Measurements from ENCODE around the gene OAT.
"Not testable (repeated sequence)": the region's sequence is repeated elsewhere in the genome, so short reads cannot be mapped to it uniquely, and the experiment has no call there.

Gene OAT

DNA sequence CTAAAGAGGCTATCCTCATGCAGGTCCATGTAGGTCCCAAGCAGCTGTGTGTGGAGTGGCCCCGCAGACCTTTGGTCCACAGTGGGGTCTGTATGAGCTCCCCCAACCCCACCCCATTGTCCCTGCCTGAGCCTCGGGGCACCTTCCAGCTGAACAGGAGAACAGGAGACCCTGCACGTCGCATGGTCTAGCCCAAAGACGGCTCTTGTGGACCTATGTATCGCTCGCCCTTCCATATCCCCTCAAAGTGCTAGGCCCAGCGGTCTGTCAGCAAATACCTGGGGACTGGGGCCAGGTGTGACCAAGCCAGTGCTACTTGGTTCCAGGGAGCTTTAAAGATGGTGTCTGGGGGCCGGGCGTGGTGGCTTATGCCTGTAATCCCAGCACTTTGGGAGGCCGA is 43.0 kb downstream of the OAT start:
- Mint-ChIP-seq H3K36me3 (ENCODE audit: insufficient read depth) (peaks cover 2% of the 10 kb centered on the region), H3K9me3 (no peaks in the 10 kb centered on the region)
- ATAC-seq (replicated peaks): no peak

DNA sequence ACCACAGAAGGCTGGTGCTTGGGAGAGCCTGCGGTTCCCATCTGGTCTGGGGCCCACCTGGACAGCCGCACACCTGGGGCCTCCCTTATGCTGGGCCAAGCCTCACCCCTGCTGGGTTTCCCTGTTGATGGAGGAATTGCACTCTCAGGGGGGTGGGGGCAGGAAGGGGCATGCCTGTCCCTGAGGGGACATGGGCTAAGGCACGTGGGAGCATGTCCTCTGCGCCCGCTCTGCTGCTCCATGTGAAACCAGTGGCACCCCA is 43.4 kb downstream of the OAT start:
- H3K4me1 Mint-ChIP-seq (ENCODE audit: low read depth in 2 of 2): no peaks in the 10 kb centered on the region
- no peak overlapping the region for H3K27ac Mint-ChIP-seq
- peaks cover 2% of the 10 kb centered on the region for H3K36me3 Mint-ChIP-seq (ENCODE audit: insufficient read depth)
- peaks cover 53 to 84% of the 10 kb centered on the region in 2 donors for H3K27me3 Mint-ChIP-seq
- DNase-seq (no peak), ATAC-seq (replicated peaks) (no peak)
- no peaks in the 10 kb centered on the region for H3K9me3 Mint-ChIP-seq
- no peak overlapping the region for H3K4me3 Mint-ChIP-seq

More for the DNA sequence above, 43.0 kb downstream of the OAT start:
- no peak overlapping the region for H3K27ac Mint-ChIP-seq
- peaks cover 54 to 84% of the 10 kb centered on the region in 2 donors for H3K27me3 Mint-ChIP-seq
- no peaks in the 10 kb centered on the region for H3K4me1 Mint-ChIP-seq (ENCODE audit: low read depth in 2 of 2)
- no peak for DNase-seq
- no peak overlapping the region for H3K4me3 Mint-ChIP-seq

DNA sequence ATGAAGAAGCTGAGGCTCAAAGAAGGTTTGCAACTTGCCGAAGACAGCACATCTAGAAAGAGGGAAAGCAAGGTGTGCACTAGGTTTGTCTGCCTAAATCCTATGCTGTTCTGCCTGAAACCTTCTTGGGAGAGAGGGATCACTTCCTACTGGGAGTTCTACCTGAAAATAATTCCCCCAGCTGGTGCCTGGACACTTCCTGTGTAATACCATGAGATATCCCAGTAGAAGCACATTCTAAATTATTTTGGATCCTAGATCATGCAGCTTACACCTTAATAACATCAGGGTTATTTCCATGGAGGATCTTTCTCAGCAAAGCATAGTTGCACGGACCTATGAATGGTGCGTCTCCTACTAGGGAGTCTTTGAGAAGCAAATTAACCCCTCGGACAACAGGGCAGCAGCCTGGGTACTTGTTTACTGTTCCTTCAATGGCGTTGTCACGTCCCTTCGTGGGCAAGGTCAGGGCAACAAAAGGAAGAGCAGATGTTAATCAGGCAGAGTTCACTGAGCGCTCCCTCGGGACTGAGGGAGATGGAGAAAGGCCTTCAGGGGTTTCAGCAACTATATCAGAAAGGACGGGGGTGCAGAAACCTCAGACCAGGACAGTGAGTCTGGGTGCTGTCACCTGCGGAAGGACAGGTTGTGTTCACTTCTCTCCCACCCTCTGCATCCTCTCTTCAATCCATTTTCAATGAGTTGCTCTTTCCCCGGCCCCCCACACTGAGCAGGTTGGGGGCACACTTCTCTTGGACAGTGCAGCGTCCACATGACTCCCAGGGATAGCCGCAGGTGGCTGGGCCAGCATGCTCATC is 44.0 kb downstream of the OAT start:
- Mint-ChIP-seq H3K36me3 (ENCODE audit: insufficient read depth) (peaks cover 2% of the 10 kb centered on the region), H3K4me1 (ENCODE audit: low read depth in 2 of 2) (no peaks in the 10 kb centered on the region), H3K9me3 (no peaks in the 10 kb centered on the region), H3K4me3 (no peak overlapping the region), H3K27me3 (peaks cover 53 to 84% of the 10 kb centered on the region in 2 donors), H3K27ac (no peak overlapping the region)
- DNase-seq (no peak), ATAC-seq (replicated peaks) (no peak)

DNA sequence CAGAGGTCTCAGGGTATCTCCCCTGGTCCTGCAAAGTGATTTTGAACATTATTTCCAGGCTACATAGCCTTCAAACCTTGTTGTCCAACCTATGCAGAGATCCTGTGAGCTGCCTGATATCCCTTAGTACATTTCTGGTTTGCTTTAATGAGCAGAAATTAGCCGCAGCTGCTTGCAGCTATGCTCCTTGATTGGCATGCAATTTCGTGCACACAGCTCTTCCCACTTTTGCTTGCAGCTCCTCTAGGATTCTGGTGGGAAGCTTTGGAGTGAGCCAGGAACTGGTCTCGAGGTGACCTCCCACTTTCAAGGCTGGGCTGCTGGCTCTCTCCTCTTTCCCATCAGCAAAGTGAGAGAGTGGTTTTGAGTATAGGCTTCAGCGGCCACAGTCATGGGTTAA is 45.8 kb downstream of the OAT start:
- no peak for ATAC-seq (replicated peaks)
- no peaks in the 10 kb centered on the region for H3K9me3 Mint-ChIP-seq
- peaks cover 40 to 81% of the 10 kb centered on the region in 2 donors for H3K27me3 Mint-ChIP-seq
- H3K27ac Mint-ChIP-seq: no peak overlapping the region
- no peaks in the 10 kb centered on the region for H3K36me3 Mint-ChIP-seq (ENCODE audit: insufficient read depth)
- no peak overlapping the region for H3K4me3 Mint-ChIP-seq
- DNase-seq: no peak
- H3K4me1 Mint-ChIP-seq (ENCODE audit: low read depth in 2 of 2): no peaks in the 10 kb centered on the region

DNA sequence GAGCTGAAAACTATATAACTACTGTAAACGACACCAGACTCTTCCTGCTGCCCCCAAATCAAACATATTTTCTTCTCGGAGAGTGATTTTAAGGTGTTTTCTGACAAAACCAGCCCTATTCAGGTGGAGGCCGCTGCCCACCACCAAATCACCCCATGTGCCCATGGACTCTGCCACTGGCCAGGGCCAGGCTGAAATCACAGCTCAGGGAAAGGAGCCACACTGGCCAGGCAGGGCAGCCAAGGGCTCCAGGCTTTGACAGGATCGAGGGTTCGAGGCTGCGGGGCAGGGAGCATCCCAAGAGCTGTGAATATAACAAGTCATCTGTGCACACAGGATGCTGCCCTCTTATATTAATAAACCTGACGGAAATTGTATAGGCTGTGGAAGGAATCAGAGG is 48.3 kb downstream of the OAT start:
- no peaks in the 10 kb centered on the region for H3K36me3 Mint-ChIP-seq (ENCODE audit: insufficient read depth)
- ATAC-seq (replicated peaks) (no peak), DNase-seq (no peak)
- no peak overlapping the region for H3K27ac Mint-ChIP-seq
- no peak overlapping the region for H3K4me3 Mint-ChIP-seq
- H3K9me3 Mint-ChIP-seq: no peaks in the 10 kb centered on the region
- H3K27me3 Mint-ChIP-seq: peaks cover 40 to 88% of the 10 kb centered on the region in 2 donors
- no peaks in the 10 kb centered on the region for H3K4me1 Mint-ChIP-seq (ENCODE audit: low read depth in 2 of 2)

DNA sequence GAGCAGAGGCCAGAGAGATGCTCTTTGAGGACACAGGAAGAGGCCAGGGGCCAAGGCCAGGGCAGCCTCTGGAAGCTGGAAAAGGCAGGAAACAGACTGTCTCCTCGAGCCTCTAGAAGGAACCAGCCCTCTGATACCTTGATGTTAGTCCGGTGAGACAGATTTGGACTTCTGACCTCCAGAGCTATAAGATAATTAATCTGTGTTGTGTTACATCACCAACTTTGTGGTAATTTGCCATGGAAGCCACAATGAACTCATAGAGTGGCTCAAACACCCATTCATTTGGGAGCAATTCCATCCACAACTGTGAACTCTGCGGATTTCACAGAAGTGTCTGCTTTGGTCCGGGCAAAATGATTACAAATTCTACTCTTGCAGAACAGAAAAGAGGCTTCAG is 48.7 kb downstream of the OAT start:
- no peaks in the 10 kb centered on the region for H3K36me3 Mint-ChIP-seq (ENCODE audit: insufficient read depth)
- no peaks in the 10 kb centered on the region for H3K4me1 Mint-ChIP-seq (ENCODE audit: low read depth in 2 of 2)
- DNase-seq: no peak
- H3K4me3 Mint-ChIP-seq: no peak overlapping the region
- no peaks in the 10 kb centered on the region for H3K9me3 Mint-ChIP-seq
- ATAC-seq (replicated peaks): no peak
- peaks cover 40 to 88% of the 10 kb centered on the region in 2 donors for H3K27me3 Mint-ChIP-seq
- no peak overlapping the region for H3K27ac Mint-ChIP-seq

DNA sequence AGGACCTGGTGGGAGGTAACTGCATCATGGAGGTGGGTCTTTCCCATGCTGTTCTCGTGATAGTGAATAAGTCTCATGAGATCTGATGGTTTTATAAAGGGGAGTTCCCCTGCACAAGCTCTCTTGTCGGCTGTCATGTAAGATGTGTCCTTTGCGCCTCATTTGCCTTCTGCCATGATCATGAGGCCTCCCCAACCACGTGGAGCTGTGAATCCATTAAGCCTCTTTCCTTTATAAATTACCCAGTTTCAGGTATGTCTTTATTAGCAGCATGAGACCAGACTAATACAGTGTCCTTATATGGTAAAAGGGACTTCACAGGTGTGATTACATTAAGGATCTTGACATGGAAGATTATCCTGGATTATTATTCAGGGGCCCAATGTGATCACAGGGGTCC is 49.2 kb downstream of the OAT start:
- not testable (repeated sequence) for ATAC-seq (replicated peaks); H3K9me3 Mint-ChIP-seq; H3K36me3 Mint-ChIP-seq (ENCODE audit: insufficient read depth); DNase-seq; H3K27ac Mint-ChIP-seq; H3K4me3 Mint-ChIP-seq; H3K4me1 Mint-ChIP-seq (ENCODE audit: low read depth in 2 of 2)
- H3K27me3 Mint-ChIP-seq: peaks cover 40 to 88% of the 10 kb centered on the region in 2 donors

DNA sequence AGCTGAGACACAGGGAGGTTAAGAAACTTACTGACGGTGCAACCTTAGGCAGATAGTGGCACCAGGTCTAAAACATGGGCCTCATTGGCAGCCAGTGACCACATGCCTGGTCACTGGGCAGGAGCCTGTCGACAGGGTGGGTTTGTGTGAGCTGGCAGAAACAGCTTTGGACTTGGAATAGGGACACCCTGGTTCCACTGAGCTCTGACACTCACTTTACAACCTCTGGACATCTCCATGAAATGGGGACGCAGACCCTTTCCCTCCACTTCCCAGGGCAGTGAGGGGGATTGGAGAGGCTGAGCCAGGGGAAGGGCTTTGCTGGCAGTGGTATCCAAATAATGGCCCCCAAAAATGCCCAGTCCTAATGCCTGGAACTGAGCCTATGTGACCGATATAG is 49.7 kb downstream of the OAT start:
- Mint-ChIP-seq H3K4me1 (ENCODE audit: low read depth in 2 of 2) (no peaks in the 10 kb centered on the region), H3K27me3 (peaks cover 37 to 88% of the 10 kb centered on the region in 2 donors), H3K36me3 (ENCODE audit: insufficient read depth) (no peaks in the 10 kb centered on the region), H3K9me3 (no peaks in the 10 kb centered on the region), H3K27ac (no peak overlapping the region), H3K4me3 (no peak overlapping the region)
- ATAC-seq (replicated peaks) (no peak), DNase-seq (no peak)

DNA sequence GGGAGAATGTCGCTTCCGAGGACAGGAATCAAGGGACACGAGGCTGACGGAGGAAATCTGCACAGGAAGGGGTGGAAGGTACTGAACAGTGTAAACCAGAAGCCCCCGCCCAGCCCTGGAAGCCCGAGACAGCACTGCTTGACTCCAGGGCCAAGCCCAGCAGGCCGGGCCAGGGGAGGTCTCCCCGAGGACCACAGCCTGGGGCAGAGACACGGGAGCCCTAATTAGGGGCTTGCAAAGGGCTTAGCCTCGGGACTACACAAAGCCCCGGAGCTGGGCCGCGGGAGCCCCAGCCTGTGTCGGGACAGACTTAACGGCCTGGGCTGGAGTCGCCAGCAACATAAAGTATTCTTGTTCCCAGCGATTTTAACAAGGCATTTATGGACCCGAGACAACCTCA is 50.8 kb downstream of the OAT start:
- Mint-ChIP-seq H3K9me3 (no peaks in the 10 kb centered on the region), H3K4me3 (no peak overlapping the region)

DNA sequence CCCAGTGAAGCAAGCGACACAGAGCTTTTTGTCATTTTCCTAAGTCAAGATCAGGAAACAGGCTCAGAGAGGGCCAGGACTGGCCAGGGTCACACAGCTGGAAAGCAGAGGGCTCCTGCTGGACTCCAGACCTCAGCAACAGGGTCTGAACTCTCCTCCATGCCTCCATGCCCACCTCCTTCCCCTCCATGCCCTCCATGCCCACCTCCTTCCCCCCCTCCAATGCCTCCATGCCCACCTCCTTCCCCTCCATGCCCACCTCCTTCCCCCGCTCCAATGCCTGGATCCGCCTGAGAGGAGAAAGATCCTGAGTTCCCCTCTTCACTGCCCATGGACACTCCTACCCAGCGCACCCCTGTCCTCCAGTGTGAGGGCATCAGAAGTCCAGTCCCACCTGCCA is 51.3 kb downstream of the OAT start:
- peaks cover 33 to 94% of the 10 kb centered on the region in 2 donors for H3K27me3 Mint-ChIP-seq
- no peaks in the 10 kb centered on the region for H3K36me3 Mint-ChIP-seq (ENCODE audit: insufficient read depth)
- ATAC-seq (replicated peaks): no peak
- H3K27ac Mint-ChIP-seq: no peak overlapping the region
- no peak overlapping the region for H3K4me3 Mint-ChIP-seq
- H3K4me1 Mint-ChIP-seq (ENCODE audit: low read depth in 2 of 2): no peaks in the 10 kb centered on the region
- DNase-seq: no peak
- no peaks in the 10 kb centered on the region for H3K9me3 Mint-ChIP-seq

More for the DNA sequence above, 50.8 kb downstream of the OAT start:
- ATAC-seq (replicated peaks): no peak
- no peak for DNase-seq
- no peak overlapping the region for H3K27ac Mint-ChIP-seq
- no peaks in the 10 kb centered on the region for H3K4me1 Mint-ChIP-seq (ENCODE audit: low read depth in 2 of 2)
- peaks cover 33 to 88% of the 10 kb centered on the region in 2 donors for H3K27me3 Mint-ChIP-seq
- H3K36me3 Mint-ChIP-seq (ENCODE audit: insufficient read depth): no peaks in the 10 kb centered on the region

DNA sequence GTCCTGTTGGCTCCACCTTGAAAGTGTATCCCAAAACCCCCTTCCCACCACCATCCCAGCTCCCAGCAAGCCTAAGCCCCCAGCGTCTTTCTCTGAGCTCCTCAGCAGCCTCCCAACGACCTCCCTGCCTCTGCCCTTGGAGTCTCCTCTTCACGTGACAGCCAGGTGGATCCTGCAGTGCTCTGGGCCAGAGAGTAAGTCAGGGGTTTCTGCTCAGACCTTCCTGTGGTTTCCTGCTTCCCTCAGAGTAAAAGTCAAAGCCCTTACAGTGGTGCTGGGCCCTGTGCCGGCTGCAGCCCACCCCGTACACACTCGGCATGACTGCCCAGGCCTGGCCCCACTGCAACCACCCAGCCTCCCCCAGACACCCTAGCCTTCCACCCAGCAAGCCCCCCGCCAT is 51.9 kb downstream of the OAT start:
- Mint-ChIP-seq H3K4me3 (no peak overlapping the region), H3K36me3 (ENCODE audit: insufficient read depth) (no peaks in the 10 kb centered on the region), H3K27me3 (peaks cover 33 to 92% of the 10 kb centered on the region in 2 donors), H3K9me3 (no peaks in the 10 kb centered on the region), H3K27ac (no peak overlapping the region), H3K4me1 (ENCODE audit: low read depth in 2 of 2) (no peaks in the 10 kb centered on the region)
- DNase-seq: no peak
- ATAC-seq (replicated peaks): no peak

DNA sequence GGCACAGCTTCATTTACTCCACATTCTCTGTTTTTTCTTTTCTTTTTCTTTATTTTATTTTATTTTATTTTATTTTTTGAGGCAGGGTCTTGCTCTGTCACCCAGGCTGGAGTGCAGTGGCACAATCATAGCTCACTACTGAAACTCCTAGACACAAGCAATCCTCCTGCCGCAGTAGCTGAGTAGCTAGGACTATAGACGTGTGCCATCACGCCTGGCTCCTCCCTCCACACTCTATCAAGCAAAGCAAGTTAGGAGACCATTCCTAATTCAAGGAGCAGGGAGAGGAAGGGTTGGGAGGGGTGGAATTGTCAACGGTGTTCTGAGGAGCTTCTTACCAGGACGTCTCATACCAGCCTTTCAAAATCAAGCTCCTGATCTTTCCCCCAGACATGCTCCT is 52.4 kb downstream of the OAT start:
- ATAC-seq (replicated peaks) (no peak), DNase-seq (no peak)
- no peaks in the 10 kb centered on the region for H3K4me1 Mint-ChIP-seq (ENCODE audit: low read depth in 2 of 2)
- no peaks in the 10 kb centered on the region for H3K36me3 Mint-ChIP-seq (ENCODE audit: insufficient read depth)
- H3K27ac Mint-ChIP-seq: no peak overlapping the region
- H3K27me3 Mint-ChIP-seq: peaks cover 31 to 88% of the 10 kb centered on the region in 2 donors
- H3K9me3 Mint-ChIP-seq: no peaks in the 10 kb centered on the region
- no peak overlapping the region for H3K4me3 Mint-ChIP-seq

DNA sequence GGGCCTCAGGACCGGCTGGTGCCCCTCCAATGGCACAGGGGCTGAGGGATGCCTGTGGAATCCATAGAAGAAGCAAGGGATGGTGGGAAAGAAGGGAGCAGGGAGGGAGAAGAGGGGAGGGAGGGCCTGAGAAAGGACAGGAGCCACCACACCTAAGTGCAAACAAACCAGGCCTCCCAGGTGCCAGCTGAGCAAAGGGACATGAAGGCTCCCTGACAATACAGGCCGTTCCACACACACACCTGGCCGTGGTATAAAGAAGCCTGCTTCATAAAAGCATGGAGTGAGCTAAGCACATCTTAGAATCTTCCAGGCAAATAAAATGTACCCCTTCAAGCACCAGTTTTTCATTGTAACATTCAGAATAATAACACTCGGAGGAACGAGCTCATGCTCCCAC is 54.0 kb downstream of the OAT start:
- DNase-seq (no peak), ATAC-seq (replicated peaks) (no peak)
- H3K36me3 Mint-ChIP-seq (ENCODE audit: insufficient read depth): no peaks in the 10 kb centered on the region
- no peak overlapping the region for H3K27ac Mint-ChIP-seq
- no peak overlapping the region for H3K4me3 Mint-ChIP-seq
- no peaks in the 10 kb centered on the region for H3K4me1 Mint-ChIP-seq (ENCODE audit: low read depth in 2 of 2)
- H3K9me3 Mint-ChIP-seq: no peaks in the 10 kb centered on the region
- H3K27me3 Mint-ChIP-seq: peaks cover 17 to 71% of the 10 kb centered on the region in 2 donors

DNA sequence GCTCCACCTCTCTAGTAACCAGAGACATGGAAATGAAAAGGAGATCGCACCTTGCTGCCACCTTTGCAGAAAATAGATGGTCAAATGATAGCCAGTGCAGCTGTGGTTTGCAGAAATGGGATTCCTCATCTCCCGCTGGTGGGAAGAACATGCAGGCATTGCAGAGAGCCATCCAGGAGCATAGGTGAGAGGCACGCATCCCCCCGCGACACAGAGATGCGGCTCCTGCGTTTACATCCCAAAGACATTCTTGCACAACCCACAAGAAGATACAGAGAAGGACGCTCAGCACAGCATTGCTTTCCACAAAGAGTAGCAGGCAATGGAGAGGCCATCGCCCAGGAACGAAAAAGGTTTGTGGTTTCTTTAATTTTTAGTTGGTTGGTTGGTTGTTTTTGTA is 56.2 kb downstream of the OAT start:
- H3K4me1 Mint-ChIP-seq (ENCODE audit: low read depth in 2 of 2): no peaks in the 10 kb centered on the region

More for the DNA sequence above, 56.2 kb downstream of the OAT start:
- ATAC-seq (replicated peaks): no peak
- peaks cover 2% of the 10 kb centered on the region for H3K36me3 Mint-ChIP-seq (ENCODE audit: insufficient read depth)
- no peak overlapping the region for H3K4me3 Mint-ChIP-seq
- no peak overlapping the region for H3K27ac Mint-ChIP-seq
- peaks cover 0 to 6% of the 10 kb centered on the region in 2 donors for H3K9me3 Mint-ChIP-seq
- peaks cover 11 to 57% of the 10 kb centered on the region in 2 donors for H3K27me3 Mint-ChIP-seq
- no peak for DNase-seq

Data from effector memory CD8-positive, alpha-beta T cell (primary cell).